22Rv1 (cell line): Measurements from ENCODE around the gene TICAM2.

ENCODE experiments used
- ZFX ChIP-seq: fragments of 450-650 bp; IDR thresholded peaks from 2 replicates; pipeline ENCODE4 v1.6.1; 2017; ENCODE audit warnings: antibody characterized with exemption, borderline replicate concordance
- TF ChIP-seq, protein P1 (sequence below): fragments of 450-650 bp; IDR thresholded peaks from 2 replicates; pipeline ENCODE4 v1.5.1; 2017; ENCODE audit warnings: mild to moderate bottlenecking

DNA sequence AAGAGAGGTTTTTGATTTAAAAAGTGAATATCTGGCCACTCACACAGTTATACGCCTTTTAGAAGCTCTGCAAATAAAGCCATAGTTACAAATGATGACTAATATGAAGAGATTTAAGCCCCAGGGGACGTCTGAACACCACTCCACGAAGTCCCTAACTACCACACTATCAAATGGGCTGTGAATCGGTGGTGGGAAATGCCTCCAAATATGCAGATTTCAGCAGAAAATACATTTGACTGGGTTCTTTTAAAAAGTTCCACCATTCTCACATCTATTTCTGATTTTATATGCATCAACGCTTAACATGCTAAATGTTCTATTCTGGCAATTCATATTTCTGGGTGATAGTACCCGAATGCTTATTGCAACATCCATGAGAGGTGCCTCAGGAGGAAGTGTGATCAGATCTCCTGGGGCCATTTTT, 22.5 kb downstream of the TICAM2 start:
- TF ChIP-seq, protein P1, sequence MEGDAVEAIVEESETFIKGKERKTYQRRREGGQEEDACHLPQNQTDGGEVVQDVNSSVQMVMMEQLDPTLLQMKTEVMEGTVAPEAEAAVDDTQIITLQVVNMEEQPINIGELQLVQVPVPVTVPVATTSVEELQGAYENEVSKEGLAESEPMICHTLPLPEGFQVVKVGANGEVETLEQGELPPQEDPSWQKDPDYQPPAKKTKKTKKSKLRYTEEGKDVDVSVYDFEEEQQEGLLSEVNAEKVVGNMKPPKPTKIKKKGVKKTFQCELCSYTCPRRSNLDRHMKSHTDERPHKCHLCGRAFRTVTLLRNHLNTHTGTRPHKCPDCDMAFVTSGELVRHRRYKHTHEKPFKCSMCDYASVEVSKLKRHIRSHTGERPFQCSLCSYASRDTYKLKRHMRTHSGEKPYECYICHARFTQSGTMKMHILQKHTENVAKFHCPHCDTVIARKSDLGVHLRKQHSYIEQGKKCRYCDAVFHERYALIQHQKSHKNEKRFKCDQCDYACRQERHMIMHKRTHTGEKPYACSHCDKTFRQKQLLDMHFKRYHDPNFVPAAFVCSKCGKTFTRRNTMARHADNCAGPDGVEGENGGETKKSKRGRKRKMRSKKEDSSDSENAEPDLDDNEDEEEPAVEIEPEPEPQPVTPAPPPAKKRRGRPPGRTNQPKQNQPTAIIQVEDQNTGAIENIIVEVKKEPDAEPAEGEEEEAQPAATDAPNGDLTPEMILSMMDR = no peak
- TF ChIP-seq ZFX = no peak
